NK-92 (cell line): ENCODE measurements around the gene MOGAT1.
"Not testable (repeated sequence)": the region's sequence is repeated elsewhere in the genome, so short reads cannot be mapped to it uniquely, and the experiment has no call there.

Experiments
- DNase-seq: peaks from one replicate; lab custom pipeline; 2025; ENCODE audit not compliant: unreplicated experiment; lab: John Stamatoyannopoulos, UW

Gene MOGAT1

DNA sequence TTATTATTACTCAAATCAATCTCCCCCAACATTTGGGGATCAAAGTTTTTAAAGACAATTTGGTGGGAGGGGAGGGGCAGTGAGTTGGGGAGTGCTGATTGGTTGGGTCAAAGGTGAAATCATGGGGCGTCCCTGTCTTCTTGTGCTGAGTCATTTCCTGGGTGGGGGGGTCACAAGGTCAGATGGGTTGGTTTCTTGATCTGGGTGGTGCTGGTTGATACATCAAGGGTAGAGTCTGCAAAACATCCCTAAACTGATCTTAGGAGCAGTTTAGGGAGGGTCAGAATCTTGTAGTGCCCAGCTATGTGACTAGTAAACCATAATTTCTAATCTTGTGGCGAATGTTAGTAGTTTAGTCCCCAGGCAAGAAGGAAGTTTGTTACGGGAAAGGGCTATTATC is 67.4 kb downstream of the MOGAT1 start:
- no peak for DNase-seq

DNA sequence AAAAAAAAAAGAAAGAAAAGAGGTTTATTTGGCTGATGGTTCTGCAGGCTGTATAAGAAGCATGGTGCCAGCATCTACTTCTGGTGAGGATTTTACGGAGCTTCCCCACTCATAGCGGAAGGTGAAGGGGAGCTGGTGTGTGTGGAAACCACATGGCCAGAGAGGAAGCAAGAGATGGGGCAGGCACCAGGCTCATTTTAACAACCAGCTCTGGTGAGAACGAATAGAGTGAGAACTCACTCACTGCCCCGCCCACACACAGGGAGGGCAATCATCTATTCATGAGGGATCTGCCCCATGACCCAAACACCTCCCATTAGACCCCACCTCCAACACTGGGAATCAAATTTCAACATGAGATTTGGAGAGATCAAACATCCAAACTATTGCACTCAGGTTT is 68.5 kb downstream of the MOGAT1 start:
- DNase-seq: no peak

DNA sequence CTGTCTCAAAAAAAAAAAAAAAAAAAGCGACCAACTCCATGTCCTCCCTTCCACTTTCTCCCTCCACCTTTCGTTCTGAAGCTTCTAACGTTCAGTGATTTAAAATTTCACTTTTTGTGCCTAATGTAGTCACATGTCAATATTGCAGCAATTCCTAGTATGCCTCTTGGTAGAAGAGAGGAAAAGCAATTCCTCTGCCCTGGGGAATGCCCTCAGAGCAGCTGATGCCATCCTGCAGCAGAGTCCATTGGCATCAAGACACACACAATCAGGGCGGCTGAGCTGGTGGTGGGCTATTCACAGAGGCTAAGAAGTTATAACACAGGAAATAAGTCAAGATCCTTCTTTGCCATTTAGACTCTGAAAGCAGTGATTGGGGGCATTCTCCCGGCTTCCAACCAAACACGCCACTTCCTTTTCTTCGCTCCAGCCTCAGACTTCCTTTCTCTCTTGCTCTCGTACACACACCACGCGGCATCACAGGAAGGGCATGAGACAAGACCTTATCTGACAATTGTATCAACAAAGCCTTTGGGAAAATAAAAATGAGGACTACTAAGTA is 71.9 kb downstream of the MOGAT1 start:
- no peak for DNase-seq

DNA sequence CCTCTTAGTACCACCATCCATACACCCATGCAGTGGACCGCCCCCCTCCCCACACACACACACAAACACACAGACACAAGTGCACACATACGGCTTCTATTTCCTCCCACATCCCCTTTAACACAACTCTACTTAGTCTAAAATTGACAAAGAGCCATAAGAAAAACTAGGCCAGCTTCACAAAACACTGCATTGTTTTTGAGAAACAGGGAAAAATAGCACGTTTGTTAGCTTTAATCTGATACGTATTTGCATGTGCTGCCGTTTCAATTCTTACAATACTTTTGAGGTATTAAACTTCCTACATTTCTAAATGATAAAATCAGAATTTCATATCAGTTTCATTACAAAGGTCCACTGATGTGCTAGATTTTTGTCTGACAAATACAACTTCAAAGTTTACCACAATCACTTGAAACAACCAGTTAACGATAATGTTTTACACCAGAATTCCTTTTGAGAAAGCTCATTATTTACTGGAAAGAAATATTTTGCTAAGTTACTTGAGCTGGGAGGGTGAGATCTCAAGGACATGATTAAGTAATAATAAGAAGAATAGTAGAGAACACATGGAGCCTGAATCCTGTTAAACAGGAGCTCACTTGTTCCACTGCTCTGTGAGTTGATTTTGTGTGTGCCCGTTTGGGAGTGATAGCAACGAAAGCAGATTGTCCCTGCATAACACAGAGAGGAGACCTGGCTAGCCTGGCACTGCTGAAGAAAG is 74.5 kb downstream of the MOGAT1 start:
- no peak for DNase-seq

DNA sequence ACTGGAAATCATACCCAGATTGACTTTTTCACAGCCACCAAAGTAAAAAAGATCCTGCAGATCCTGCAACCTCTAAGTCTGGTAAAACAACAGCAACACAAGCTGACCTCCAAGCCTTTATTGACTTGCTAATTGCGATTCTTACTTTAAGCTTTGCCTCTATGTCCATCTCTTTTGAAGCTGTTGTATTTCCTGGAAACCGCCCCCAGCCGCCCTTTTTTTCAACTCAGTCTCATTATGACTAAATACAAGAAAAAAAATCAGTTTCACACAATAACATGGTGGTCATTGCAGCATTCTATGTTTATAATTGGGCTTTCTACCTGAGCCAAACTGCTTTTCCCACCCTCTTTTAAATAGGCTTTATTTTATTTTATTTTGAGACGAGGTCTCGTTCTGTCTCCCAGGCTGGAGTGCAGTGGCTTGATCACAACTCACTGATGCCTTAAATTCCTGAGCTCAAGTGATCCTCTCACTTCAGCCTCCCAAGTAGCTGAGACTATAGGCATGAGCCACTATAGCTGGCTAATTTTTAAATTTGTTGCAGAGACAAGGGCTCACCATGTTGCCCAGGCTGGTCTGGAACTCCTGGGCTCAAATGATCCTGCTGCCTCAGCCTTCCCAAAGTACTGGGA is 76.2 kb downstream of the MOGAT1 start:
- no peak for DNase-seq

DNA sequence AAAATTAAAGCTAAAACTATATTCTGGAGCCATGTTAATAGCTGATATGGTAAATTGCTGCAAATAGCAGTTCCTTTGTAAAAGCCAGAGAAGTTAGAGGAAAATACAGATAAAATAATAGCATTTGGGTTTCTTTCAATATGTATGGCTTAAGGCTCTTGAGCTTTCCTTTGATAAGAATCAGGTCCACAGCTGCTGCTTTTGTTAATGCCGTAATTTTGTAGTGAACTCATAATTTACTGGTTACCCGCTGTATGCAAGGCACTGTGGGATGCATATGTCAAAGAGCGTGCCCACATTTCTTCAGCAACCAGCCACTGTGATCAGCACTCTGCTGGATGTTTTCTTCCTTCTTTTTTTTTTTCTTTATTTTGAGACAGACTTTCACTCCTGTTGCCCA is 79.1 kb downstream of the MOGAT1 start:
- DNase-seq: no peak

DNA sequence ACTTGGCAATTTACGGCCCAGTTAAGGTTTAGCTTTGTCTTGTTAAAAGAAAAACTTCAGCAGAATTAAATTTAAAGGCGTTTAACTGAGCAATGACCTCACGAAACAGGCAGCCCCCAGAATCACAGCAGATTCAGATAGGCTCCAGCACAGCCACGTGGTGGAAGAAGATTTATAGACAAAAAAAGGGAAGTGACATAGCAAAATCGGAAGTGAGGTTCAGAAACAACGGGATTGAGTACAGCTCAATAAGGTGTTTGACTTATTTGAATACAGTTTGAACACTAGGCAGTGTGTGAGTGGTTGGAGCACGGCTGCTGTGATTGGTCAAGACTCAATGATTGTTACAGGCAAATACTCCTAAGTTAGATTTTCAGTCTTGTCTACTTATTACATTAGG is 79.8 kb downstream of the MOGAT1 start:
- no peak for DNase-seq

DNA sequence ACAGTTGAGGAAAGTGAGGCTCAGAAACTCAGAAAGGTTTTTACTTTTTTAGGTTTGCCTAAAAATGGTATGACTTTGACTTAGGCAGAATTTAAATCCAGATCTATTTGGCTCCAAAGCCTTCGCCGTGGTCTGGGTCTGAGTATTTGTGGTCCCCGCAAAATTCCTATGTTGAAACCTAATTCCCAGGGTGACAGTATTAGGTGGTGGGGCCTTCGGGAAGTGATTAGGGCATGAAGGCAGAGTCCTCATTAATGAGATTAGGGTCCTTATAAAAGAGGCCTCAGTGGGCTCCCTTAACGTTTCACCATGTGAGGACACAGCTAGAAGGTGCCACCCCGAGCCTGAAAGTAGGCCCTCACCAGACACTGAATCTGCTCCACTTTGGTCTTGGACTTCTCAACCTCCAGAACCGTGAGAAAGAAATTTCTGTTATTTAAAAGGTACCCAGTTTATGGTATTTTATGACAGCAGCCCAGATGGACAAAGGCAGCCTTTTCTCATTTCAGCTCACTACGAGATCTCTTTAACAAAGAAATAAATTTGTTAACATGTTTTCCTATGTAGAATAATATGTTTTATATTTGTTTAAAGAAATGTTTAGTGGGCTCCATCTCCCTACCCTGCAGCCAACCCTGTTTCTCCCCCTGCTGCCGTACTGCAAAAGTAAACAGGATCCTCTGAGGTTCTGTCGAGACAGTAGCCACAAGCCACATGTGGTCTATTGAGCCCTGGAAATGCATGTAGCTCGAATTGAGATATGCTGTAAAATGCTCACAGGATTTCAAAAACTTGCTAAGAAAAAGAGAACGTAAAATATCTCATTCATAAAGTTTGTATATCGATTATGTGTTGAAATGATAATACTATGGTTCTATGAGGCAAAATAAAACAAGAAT is 80.6 kb downstream of the MOGAT1 start:
- DNase-seq: no peak

DNA sequence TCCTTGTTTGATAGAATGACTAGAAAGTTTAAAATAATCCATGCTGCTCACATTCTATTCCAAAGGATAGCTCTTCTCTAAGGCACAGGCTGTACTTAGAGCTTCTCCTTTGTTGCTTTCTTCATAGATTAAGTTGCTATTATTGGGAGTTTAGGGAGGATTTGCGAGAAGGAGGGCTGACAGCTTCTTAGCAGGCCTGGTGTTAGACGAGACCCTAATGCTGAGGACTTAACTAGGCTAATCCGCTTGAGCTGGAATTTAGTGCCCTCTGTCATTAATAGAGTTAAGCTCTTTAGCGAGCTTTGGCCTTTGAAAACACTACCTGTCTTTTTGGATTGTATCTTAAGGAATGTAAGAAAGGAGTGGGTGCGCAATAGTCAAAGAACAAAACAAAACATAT is 81.3 kb downstream of the MOGAT1 start:
- no peak for DNase-seq

DNA sequence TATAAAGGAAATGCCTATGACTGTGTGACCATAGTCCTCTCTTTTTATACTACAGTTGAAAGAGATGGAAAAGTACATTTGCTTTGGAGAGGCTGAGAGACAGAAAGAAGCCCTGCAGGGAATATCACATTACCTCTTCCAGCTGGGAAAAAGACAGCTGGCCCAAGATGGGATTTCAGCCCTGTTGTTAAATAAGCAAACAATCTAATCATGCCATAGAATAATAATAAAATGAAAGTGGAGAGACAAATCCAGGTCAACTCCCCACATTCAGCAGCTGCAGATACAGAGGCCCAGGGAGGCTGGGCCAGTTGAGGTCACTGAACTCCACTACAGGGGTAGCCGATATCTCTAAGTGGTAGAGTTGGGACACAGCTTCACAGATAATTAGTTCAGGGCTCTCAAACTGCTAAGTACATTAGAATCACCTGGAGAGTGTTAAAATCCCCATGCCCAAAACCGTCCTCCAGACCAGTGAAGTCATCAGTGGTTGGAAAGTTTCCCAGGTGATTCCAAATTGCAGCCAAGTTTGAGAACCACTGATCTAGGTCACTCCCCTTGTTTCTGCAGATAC is 81.9 kb downstream of the MOGAT1 start:
- DNase-seq: no peak

DNA sequence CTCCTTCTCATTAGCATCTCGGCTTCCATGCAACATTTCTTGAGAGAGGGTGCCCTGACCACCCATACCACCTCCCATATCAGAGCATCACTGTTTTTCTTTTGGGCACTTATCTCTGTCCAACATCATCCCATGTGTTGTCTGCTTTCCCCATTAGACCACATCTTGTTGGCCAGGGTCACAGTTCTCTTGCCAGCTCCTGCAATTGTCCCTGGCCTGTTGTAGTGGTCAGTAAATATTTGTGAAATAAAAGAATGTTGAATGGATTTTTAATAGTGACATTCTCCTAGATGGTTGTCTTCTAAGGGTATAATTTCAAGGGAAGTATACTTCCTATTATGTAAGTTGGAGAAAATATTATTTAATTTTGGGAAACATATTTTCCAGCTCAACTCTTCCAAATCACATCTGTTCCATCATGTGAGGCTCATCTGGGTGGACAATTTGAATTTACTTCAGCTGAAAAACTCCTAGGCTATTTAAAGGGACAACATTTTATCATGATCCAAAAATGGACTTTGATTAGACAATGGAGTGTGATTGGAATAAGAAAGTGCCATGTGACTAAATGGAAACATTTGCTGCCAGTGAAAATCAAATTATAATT is 83.0 kb downstream of the MOGAT1 start:
- no peak for DNase-seq

DNA sequence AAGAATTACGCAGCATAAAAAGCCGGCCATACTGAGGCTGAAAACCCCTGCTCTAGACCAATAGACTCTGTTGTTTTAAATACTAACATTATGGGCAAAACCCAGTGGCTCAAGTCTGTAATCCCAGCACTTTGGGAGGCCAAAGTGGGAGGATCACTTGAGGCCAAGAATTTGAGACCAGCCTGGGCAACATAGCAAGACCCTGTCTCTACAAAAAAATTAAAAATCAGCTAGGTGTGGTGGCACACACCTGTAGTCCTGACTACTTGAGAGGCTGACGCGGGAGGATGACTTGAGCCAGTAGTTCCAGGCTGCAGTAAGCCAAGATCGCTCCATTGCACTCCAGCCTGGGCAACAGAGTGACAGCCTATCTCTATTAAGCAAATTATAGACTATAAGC is 84.1 kb downstream of the MOGAT1 start:
- not testable (repeated sequence) for DNase-seq

DNA sequence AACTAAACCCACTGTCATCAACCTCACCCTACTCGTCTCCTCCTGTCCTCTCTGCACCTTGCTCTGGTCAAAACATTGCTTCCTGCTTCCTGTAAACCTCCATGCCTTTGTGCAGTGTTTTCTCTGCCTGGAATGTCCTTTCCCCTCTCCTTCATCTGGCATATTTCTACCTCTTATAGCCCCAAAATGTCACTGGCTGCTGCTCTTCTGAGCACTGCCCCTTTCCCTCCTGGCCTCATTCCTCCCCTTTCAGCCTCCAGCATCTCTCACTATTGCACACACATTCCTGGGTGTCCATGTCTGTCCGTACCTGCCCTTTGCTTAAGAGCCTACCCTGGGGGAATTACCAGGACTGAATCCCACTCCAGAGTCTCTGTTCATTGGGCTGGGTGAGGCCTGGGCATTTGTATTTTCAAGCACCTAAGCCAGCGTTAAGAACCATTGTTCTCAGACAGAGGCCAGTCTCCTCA is 84.9 kb downstream of the MOGAT1 start:
- DNase-seq: no peak

DNA sequence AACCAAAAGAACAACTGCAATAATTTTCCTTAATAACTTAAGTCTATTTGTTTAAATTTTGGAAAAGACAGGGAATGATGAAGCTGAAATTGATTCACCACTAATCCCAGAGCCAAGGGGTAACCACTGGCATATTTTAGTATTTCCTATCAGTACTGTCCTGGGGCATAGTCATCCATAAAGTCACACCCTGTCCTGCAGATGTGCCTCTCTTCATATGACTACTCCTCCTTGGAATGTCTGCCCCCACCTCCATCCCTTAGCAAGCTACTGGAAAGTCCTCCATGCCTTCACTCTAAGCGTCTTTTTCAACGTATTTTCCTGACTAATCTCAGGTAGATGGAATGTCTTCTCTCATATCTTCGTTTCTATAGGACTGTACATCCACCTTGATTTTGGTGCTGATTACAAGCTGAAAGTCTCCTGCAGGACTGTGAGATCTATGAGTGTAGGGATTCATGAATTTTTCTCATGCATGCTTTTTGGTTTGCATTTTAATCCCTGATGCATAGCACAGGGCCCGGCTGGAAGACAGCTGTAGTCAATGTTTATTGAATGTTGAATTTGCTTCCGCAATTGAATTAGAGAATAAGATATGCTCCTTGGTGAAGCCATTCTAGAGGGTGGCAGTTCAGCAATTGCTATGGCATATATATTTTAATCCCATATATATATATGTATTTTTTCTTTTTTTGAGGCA is 85.6 kb downstream of the MOGAT1 start:
- DNase-seq: no peak
